Vagina (tissue), 2 donors: Measurements from ENCODE around the gene RALA.

Experiments
- POLR2A ChIP-seq, 2 donors: fragments of 450-650 bp; IDR thresholded peaks; one replicate each; pipeline ENCODE4 v1.6.1; 2017; ENCODE audit warnings: antibody characterized with exemption in 2 of 2, mild to moderate bottlenecking in 2 of 2, moderate library complexity in 2 of 2
- POLR2AphosphoS5 ChIP-seq, 2 donors: sonication (generic); formaldehyde crosslinking; IDR thresholded peaks; one replicate each; pipeline ENCODE4 v1.9.0; 2017; ENCODE audit warnings: antibody characterized with exemption in 2 of 2, mild to moderate bottlenecking in 2 of 2, low read depth in 1 of 2; ENCODE audit not compliant: insufficient read depth in 1 of 2
- TF ChIP-seq, protein P1 (sequence below), 3 experiments: fragments of 450-650 bp in 2 of 3; fragments of 200-600 bp in 1 of 3; sonication (generic) in 1 of 3; IDR thresholded peaks; one replicate each; pipeline ENCODE4 v1.5.1; 2017 to 2019; ENCODE audit warnings: antibody characterized with exemption in 3 of 3, mild to moderate bottlenecking in 2 of 3, moderate library complexity in 2 of 3

DNA sequence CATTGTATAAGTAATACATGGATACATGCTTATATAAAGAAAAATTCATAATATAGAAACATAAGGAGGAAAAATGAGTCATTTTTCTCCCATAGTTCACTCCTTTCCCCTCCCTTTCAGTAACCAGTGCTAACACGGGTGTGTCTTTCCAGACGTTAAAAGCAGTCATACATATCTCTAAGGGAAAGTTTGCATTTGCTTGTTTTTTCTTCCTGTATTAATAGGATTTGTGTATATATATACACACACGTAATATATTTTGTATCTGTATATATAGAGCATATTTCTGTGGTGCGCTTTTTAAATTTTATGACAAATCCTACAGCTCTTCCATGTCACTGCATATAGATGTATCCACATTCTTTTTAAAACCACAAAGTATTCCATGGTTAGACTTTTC, 78.8 kb downstream of the RALA start:
- TF ChIP-seq POLR2AphosphoS5 (IDR thresholded peaks at IDR 0.05; ENCODE audit: insufficient read depth in 1 of 2, low read depth in 1 of 2), result no peak
- TF ChIP-seq, protein P1, sequence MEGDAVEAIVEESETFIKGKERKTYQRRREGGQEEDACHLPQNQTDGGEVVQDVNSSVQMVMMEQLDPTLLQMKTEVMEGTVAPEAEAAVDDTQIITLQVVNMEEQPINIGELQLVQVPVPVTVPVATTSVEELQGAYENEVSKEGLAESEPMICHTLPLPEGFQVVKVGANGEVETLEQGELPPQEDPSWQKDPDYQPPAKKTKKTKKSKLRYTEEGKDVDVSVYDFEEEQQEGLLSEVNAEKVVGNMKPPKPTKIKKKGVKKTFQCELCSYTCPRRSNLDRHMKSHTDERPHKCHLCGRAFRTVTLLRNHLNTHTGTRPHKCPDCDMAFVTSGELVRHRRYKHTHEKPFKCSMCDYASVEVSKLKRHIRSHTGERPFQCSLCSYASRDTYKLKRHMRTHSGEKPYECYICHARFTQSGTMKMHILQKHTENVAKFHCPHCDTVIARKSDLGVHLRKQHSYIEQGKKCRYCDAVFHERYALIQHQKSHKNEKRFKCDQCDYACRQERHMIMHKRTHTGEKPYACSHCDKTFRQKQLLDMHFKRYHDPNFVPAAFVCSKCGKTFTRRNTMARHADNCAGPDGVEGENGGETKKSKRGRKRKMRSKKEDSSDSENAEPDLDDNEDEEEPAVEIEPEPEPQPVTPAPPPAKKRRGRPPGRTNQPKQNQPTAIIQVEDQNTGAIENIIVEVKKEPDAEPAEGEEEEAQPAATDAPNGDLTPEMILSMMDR (IDR thresholded peaks at IDR 0.05), result no peak
- no peak for TF ChIP-seq POLR2A (IDR thresholded peaks at IDR 0.05)
